ENCODE data around the gene GMDS.
A peak's percentile ranks its signal among the peaks of the same experiment; 100 is the strongest.

GMDS gene

GRCh38 chr6:2203264-2203663 lies 42.1 kb downstream of the GMDS start:
- DNase-seq: no peak

GRCh38 chr6:2197984-2198383 lies 47.4 kb downstream of the GMDS start:
- DNase-seq: no peak

GRCh38 chr6:2197177-2197671 lies 48.2 kb downstream of the GMDS start:
- DNase-seq: no peak

- DNase-seq: peak; percentile 43 to 83 (median 48)
Observed at GRCh38 chr6:2196079-2196679, 49.2 kb downstream of the GMDS start.

GRCh38 chr6:2194643-2195042 lies 50.8 kb downstream of the GMDS start:
- DNase-seq: peak in 1 of 3 experiments; percentile 45

- no peak for DNase-seq
Observed at GRCh38 chr6:2193931-2194330, 51.5 kb downstream of the GMDS start.

GRCh38 chr6:2192976-2193375 lies 52.4 kb downstream of the GMDS start:
- DNase-seq: no peak

- no peak for DNase-seq
Observed at GRCh38 chr6:2191390-2191740, 54.0 kb downstream of the GMDS start.

- DNase-seq: no peak
Observed at GRCh38 chr6:2190661-2191389, 54.6 kb downstream of the GMDS start.

GRCh38 chr6:2188856-2189384 lies 56.5 kb downstream of the GMDS start:
- DNase-seq: no peak

- peak in 1 of 3 experiments; percentile 7 for DNase-seq
Observed at GRCh38 chr6:2188397-2188796, 57.0 kb downstream of the GMDS start.

GRCh38 chr6:2187826-2188225 lies 57.6 kb downstream of the GMDS start:
- DNase-seq: no peak

- no peak for DNase-seq
Observed at GRCh38 chr6:2186516-2186915, 58.9 kb downstream of the GMDS start.

- no peak for DNase-seq
Observed at GRCh38 chr6:2185466-2185865, 59.9 kb downstream of the GMDS start.

GRCh38 chr6:2184700-2185455 lies 60.5 kb downstream of the GMDS start:
- no peak for DNase-seq

- no peak for DNase-seq
Observed at GRCh38 chr6:2183752-2184151, 61.7 kb downstream of the GMDS start.

GRCh38 chr6:2183246-2183645 lies 62.2 kb downstream of the GMDS start:
- no peak for DNase-seq

GRCh38 chr6:2182251-2182650 lies 63.2 kb downstream of the GMDS start:
- DNase-seq: no peak

- DNase-seq: no peak
Observed at GRCh38 chr6:2181567-2181966, 63.8 kb downstream of the GMDS start.

- DNase-seq: no peak
Observed at GRCh38 chr6:2179950-2180349, 65.5 kb downstream of the GMDS start.

GRCh38 chr6:2179241-2179640 lies 66.2 kb downstream of the GMDS start:
- no peak for DNase-seq

GRCh38 chr6:2178125-2178524 lies 67.3 kb downstream of the GMDS start:
- no peak for DNase-seq

- DNase-seq: peak in 1 of 3 experiments; percentile 17
Observed at GRCh38 chr6:2175825-2176224, 69.6 kb downstream of the GMDS start.

Data from NCI-H1417 (cell line).